ENCODE measurements around the gene MYPOP.

GRCh38 chr19:45922281-45922680, 19.9 kb upstream of the MYPOP start:
- TF ChIP-seq CTCF (IDR thresholded peaks at IDR 0.05) (no peak), POLR2A (IDR thresholded peaks at IDR 0.05) (no peak), EP300 (IDR thresholded peaks at IDR 0.05) (no peak)

Data from tibial nerve (tissue), 4 donors.